GM18909 (cell line): ENCODE measurements around the gene NXPE4.
"Not testable (repeated sequence)": the region's sequence is repeated elsewhere in the genome, so short reads cannot be mapped to it uniquely, and the experiment has no call there.

Experiments
- ATAC-seq: cut with Tn5 transposase; IDR thresholded peaks from one replicate; pipeline ENCODE4 v1.9.1; 2021; ENCODE audit warnings: mild to moderate bottlenecking; ENCODE audit not compliant: unreplicated experiment, poor library complexity

Gene NXPE4

DNA sequence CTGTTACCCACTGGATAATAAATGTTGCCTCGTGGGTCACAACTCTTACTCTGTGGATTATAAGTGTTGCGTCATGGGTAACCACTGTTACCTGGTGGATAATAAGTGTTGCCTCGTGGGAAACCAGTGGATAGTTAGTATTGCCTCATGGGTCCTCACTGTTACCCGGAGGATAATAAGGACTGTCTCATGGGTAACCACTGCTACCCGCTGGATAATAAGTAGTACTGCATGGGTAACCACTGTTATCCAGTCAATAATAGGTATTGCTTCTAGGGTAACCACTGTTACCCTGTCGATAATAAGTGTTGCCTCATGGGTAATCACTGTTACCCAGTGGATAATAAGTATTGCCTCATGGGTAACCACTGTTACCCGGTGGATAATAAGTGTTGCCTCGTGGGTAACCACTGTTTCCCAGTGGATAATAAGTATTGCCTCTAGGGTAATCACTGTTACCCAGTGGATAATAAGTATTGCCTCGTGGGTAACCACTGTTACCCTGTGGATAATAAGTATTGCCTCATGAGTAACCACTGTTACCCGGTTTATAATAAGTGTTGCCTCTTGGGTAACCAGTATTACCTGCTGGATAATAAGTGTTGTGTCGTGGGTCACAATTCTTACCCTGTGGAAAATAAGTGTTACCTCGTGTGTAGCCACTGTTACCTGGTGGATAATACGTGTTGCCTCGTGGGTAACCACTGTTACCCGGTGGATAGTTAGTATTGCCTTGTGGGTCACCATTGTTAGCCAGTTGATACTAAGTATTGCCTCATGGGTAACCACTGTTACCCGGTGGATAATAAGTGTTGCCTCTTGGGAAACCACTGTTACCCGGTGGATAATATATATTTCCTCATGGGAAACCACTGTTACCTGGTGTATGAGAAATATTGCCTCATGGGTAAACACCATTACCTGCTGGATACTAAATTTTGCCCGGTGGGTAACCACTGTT, 15.7 kb upstream of the NXPE4 start:
- no peak for ATAC-seq

DNA sequence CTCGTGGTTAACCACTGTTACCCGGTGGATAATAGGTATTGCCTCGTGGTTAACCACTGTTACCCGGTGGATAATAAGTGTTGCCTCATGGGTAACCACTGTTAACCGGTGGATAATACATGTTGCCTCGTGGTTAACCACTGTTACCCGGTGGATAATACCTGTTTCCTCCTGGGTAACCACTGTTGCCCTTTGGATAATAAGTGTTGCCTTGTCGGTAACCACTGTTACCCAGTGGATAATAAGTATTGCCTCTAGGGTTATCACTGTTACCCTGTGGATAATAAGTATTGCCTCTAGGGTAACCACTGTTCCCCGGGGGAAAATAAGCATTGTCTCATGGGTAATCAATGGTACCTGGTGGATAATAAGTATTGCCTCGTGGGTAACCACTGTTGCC, 15.0 kb upstream of the NXPE4 start:
- ATAC-seq = no peak

DNA sequence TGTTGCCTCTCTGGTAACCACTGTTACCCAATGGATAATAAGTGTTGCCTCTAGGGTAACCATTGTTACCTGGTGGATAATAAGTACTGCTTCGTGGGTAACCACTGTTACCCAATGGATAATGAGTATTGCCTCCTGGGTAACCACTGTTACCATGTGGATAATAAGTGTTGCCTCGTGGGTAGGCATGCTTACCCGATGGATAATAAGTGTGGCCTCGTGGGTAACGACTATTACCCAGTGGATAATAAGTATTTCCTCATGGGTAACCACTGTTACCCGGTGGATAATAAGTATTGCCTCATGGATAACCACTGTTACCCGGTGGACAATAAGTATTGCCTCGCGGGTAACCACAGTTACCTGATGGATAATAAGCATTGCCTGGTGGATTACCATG, 13.8 kb upstream of the NXPE4 start:
- ATAC-seq = no peak

DNA sequence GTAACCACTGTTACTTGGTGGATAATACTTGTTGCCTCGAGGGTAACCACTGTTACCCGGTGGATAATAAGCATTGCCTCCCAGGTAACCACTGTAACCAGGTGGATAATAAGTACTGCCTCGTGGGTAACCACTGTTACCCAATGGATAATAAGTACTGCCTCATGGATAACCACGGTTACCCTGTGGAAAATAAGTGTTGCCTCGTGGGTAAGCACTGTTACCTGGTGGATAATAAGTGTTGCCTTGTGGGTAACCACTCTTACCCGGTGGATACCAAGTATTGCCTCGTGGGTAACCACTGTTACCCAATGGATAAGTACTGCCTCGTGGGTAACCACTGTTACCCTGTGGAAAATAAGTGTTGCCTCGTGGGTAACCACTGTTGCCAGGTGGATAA, 13.0 kb upstream of the NXPE4 start:
- ATAC-seq = not testable (repeated sequence)

DNA sequence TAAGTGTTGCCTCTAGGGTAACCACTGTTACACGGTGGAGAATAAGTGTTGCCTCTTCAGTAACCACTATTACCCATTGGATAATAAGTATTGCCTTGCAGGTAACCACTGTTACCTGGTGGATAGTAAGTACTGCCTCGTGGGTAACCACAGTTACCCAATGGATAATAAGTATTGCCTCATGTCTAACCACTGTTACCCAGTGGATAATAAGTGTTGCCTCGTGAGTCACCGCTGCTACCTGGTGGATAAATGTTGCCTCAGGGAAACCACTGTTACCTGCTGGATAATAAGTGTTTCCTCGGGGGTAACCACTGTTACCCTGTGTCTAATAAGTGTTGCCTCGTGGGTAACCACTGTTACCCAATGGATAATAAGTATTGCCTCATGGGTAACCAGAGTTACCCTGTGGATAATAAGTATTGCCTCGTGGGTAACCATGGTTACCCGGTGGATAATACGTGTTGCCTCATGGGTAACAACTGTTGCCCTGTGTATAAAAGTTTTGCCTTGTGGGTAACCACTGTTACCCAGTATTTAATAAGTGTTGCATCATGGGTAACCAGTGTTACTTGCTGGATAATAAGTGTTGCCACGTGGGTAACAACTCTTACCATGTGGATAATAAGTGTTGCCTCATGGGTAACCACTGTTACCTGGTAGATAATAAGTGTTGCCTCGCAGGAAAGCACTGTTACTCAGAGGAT, 12.3 kb upstream of the NXPE4 start:
- ATAC-seq = no peak

DNA sequence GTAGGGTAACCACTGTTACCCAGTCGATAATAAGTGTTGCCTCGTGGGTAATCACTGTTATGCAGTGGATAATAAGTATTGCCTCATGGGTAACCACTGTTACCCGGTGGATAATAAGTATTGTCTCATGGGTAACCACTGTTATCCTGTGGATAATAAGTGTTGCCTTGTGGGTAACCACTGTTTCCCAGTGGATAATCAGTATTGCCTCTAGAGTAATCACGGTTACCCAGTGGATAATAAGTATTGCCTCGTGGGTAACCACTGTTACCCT, 11.2 kb upstream of the NXPE4 start:
- ATAC-seq = not testable (repeated sequence)

DNA sequence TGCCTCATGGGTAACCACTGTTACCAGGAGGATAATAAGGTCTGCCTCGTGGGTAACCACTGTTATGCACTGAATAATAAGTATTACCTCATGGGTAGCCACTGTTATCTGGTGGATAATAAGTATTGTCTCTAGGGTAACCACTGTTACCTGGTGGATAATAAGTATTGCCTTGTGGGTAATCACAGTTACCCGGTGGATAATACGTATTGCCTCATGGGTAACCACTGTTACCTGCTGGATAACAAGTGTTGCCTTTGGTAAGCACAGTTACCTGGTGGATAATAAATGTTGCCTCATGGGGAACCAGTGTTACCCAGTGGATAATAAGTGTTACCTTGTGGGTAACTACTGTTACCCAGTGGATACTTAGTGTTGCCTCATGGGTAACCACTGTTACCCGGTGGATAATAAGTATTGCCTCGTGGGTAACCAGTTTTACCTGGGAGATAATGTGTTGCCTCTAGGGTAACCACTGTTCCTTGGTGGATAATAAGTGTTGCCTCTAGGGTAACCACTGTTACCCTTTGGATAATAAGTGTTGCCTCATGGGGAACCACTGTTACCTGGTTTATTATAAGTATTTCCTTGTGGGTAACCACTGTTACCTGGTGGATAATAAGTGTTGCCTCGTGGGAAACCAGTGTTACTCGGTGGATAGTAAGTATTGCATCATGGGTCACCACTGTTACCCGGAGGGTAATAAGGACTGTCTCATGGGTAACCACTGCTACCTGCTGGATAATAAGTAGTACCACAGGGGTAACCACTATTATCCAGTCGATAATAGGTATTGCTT, 10.6 kb upstream of the NXPE4 start:
- no peak for ATAC-seq

DNA sequence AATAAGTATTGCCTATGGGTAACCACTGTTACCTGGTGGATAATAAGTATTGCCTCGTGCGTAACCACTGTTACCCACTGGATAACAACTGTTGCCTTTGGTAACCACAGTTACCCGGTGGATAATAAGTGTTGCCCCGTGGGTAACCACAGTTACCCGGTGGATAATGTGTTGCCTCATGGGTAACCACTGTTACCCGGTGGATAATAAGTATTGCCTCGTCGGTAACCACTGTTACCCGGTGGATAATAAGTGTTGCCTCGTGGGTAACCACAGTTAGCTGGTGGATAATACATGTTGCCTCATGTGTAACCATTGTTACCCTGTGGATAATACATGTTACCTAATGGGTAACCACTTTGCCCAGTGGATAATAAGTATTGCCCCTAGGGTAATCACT, 9.8 kb upstream of the NXPE4 start:
- no peak for ATAC-seq

DNA sequence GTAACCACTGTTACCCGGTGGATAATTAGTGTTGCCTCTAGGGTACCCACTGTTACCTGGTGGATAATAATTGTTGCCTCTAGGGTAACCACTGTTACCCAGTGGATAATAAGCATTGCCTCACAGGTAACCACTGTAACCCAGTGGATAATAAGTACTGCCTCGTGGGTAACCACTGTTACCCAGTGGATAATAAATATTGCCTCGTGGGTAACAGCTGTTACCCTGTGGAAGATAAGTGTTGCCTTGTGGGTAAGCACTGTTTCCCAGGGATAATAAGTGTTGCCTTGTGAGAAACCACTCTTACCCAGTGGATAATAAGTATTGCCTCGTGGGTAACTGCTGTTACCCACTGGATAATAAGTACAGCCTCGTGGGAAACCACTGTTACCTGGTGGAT, 9.3 kb upstream of the NXPE4 start:
- ATAC-seq = no peak

DNA sequence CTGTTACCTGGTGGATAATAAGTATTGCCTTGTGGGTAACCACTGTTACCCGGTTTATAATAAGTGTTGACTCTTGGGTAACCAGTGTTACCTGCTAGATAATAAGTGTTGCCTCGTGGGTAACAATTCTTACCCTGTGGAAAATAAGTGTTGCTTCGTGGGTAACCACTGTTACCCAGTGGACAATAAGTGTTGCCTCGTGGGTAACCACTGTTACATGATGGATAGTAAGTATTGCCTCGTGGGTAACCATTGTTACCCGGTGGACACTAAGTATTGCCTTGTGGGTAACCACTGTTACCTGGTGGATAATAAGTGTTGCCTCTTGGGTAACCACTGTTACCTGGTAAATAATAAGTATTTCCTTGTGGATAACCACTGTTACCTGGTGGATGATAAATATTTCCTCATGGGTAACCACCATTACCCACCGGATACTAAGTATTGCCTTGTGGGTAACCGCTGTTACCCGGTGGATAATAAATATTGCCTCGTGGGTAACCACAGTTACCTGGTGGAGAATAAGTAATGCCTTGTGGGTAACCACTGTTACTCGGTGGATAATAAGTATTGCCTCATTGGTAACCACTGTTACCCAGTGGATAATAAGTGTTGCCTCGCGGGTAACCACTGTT, 8.7 kb upstream of the NXPE4 start:
- ATAC-seq = no peak

DNA sequence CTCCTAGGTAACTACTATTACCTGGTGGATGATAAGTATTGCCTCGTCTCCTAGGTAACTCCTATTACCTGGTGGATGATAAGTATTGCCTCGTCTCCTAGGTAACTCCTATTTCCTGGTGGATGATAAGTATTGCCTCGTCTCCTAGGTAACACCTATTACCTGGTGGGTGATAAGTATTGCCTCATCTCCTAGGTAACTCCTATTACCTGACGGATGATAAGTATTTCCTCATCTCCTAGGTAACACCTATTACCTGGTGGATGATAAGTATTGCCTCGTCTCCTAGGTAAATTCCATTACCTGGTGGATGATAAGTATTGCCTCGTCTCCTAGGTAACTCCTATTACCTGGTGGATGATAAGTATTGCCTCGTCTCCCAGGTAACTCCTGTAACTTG, 7.6 kb upstream of the NXPE4 start:
- not testable (repeated sequence) for ATAC-seq

DNA sequence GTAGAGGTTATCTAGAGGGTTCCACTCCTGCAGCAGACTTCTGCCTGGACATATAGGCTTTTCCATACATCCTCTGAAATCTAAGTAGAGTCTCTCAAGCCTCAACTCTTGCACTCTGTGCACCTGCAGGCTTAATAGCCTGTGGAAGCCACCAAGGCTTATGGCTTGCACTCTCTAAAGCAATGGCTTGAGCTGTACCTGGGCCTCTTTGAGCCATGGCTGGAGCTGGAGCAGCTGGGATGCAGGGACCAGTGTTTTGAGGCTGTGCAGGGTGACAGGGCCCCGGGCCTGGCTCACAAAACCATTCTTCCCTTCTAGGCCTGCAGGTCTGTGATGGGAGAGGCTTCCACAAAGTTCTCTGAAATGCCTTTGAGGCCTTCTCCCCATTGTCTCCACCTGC, 2.9 kb upstream of the NXPE4 start:
- no peak for ATAC-seq

DNA sequence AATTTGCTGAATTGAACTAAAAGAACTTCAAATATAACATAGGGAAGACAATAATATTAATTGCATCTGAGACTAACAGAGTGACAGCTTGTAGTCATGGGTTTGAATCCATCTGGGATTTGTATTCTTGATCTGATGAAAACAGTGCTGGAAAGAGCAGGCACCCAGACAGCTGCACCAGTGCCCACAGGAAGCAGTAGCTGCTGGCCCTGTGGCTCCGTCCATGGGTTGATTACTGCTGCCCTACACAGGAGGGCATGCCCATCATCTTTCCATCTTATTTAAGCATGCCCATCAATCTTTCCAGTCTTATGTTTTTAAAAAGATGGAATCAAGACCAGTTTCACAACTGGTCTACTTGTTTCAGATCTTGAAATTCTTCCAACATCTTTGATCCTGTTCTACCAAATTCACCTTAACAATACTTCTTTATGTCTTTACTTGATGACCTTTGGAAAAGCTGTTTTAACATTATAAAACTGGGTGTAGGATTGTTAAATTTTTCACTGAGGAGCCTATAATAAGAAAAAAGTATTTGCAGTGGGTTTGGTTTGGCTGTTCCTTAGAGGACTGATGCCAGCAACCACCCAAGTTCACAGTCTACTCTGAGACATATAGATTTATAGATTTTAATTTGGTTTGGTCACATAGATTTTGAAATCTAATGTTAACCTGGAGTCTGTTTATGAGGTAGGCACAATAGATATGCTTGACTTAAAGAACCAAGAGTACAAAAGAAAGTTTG, 761 bp upstream of the NXPE4 start:
- no peak for ATAC-seq

DNA sequence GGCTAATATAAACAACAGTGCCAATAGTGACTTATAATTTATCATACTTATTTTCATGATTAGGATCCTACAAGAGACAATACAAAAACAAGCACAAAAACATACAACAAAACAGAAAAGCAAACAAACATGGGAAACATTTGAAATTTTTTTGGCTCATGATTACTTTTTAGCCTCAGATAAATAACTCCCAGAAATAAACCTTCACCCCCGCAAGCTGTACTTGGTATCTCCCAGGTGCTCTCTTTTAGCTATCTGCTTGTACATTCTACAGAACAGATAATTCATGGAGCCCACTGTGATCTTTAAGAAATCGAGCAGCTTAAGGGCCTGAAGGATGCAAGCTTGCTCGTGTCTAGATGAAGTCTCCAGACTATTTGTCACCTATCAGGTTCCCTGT, 883 bp downstream of the NXPE4 start:
- ATAC-seq = no peak

DNA sequence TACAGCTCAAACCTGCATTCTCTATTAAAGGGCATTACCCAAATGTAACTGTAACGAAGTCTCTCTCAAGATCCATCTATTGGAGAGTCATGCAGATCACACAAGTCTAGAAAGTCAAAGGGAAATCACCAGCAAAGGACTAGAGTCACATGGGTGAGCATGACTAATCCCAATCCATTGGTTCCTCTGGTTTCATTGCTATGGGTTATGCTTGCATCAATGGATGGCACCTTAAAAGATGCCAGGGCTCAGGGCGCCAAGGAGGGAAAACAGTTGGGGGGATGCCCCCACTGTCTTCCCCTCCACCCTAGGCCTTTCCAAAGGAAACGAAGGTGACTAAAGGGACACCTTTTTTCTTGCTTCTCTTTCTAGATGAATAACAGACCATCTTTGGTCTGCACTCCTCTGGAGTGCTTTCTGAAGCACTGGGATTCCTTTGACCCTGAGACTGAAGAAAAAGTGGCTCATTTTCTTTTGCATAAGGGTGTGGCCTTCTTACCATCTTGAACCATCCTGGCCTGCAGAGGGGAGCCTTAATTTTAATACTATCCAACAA, 8.1 kb downstream of the NXPE4 start:
- no peak for ATAC-seq

DNA sequence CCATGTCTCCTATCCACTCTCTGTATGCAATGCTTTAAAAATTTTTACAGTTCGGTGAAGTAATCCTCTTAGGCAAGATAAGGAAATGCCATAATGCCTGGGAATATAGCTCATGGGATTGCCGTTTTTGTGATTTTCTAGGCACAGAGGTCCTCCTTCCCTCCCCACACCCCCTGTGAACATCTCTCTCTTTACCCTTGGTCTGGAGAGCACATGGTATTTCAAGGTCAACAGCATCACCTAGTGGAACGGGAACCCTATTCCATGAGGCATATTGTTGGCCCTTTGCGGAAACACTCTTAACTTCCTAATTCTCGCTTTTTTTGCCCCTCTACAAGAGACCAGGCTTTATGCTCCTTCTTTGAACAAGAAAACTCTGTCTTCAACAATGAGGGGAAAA, 8.8 kb downstream of the NXPE4 start:
- no peak for ATAC-seq

DNA sequence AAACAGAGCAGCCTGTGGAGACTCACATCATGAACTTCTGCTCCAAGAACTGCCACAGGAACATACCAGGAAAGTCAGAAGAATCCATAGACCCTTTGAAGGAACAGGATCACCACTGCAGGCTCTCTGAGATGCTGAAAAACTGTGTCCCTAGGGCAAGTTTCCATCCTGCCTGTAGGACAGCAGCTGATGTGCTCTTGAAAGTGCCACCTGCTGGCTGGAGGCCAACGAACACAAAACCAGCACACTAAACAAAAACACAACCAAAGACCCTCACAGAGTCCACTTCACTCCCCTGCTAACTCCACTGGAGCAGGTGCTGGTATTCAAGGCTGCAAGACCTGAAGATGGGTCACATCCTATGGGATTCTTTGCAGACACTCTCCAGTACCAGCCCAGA, 23.9 kb downstream of the NXPE4 start:
- no peak for ATAC-seq

DNA sequence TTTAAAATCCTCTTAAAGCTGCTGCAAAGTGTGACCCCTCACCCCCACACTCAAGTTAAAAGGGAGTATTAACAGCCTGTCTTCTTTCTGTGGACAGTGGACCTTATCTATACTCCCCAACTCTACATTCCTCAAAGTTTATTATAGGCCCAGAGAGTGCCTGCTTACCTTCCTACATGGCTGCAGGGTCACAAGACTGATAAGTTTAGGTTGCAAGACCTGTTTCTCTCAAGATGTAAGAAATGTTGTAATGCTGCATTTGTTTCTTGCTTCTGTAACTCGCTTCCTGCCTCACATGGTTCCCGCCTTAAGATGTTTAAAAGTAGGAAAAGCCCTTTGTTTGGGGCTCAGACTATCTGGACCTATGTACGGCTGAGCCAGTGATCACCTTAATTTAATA, 25.8 kb downstream of the NXPE4 start:
- no peak for ATAC-seq

DNA sequence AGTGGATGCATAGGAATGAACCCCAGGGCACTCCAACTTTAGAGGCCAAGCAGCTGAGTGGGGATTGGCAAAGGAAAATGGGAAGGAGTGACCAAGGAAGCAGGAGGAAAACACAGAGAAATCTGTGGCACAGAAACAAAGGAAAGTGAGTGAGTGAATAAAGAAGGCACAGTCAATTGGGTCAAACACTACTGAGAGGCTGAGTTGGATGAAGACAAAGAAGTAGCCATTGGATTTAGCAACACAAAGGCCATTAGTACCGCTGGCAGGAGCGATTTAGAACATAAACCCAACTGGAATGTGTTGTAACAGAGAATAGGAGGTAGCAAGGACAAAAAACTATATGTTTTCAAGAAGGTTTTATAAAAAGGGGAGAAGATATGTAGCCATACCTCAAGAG, 29.3 kb downstream of the NXPE4 start:
- ATAC-seq = no peak

DNA sequence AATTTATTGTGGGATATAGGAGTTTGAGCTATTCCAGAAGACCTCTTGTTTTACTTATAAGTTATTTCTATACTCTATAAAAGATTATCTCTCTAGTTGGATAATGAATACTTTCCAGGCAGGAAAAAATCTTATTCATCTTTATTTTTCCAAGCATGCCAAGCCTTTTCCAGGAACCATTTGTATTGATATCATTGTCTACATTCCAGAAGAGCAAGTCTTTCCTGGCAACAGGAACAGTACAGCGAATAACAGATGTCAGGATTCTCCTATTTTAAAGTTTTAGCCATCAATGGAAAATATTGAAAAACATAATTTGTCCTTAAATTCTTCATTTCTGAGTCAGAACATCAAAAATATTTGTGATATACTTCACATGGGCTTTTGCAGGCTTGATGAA, 30.8 kb downstream of the NXPE4 start:
- no peak for ATAC-seq
